Body of pancreas (tissue), 4 donors: Measurements from ENCODE around the gene KLK2. TPM values are rescaled to one million over a fixed set of nuclear protein-coding genes. Genes with fewer than 3 reads are reported as not detected.

Experiments
- ATAC-seq: fragments of 150-250 bp; one replicate; pipeline ENCODE4 v1.9.1; 2016
- DNase-seq, 4 donors: peaks; one replicate each; pipeline ENCODE4 v3.0.0-alpha.2; 2019
- H3K27ac ChIP-seq, 4 donors: fragments of 200-600 bp; sonication (generic); 1 replicate in 3 of 4; 2 replicates in 1 of 4; pipeline versions ENCODE4 v1.5.1 to v1.6.1; 2016 to 2019; ENCODE audit warnings: mild to moderate bottlenecking in 1 of 4, mixed read lengths in 1 of 4, moderate library complexity in 1 of 4
- H3K27me3 ChIP-seq, 2 donors: fragments of 200-600 bp; sonication (generic); one replicate each; pipeline ENCODE4 v1.6.0; 2016; ENCODE audit warnings: mild to moderate bottlenecking in 1 of 2
- H3K36me3 ChIP-seq, 2 donors: fragments of 200-600 bp; sonication (generic); replicated peaks in 1 of 2; 2 replicates each; pipeline ENCODE4 v1.5.1; 2016; ENCODE audit warnings: low read depth in 2 of 2; ENCODE audit not compliant: insufficient read depth in 1 of 2
- H3K4me1 ChIP-seq: fragments of 200-600 bp; sonication (generic); one replicate; pipeline ENCODE4 v1.6.0; 2016
- H3K4me3 ChIP-seq, 2 donors: fragments of 200-600 bp; sonication (generic); 1 replicate in 1 of 2; 2 replicates in 1 of 2; pipeline ENCODE4 v1.5.1; 2016 to 2019
- H3K9me3 ChIP-seq, 3 donors: fragments of 200-600 bp; sonication (generic); 1 replicate in 2 of 3; 2 replicates in 1 of 3; pipeline ENCODE4 v1.5.1; 2016
- CTCF ChIP-seq, 7 experiments: fragments of 450-650 bp in 4 of 7; fragments of 200-600 bp in 3 of 7; sonication (generic) in 3 of 7; IDR thresholded peaks; one replicate each; pipeline ENCODE4 v1.5.1; 2016 to 2019; ENCODE audit warnings: antibody characterized with exemption in 7 of 7
- POLR2A ChIP-seq, 3 donors: fragments of 450-650 bp; IDR thresholded peaks; one replicate each; pipeline ENCODE4 v1.6.1; 2016; ENCODE audit warnings: antibody characterized with exemption in 3 of 3, mild to moderate bottlenecking in 2 of 3
- WGBS, 2 donors: methylation state at CpG; one replicate each; pipeline ENCODE4 v1.1.5; 2017; 5-methylcytosine and 5-hydroxymethylcytosine counted together
- intact Hi-C: fragments of 100-400 bp; cut with DNase I; formaldehyde crosslinking; loops from one replicate; pipeline ENCODE4 v1.15.1; 2023
- total RNA-seq, 2 donors: library from RNA; depleted of rRNA; stranded (reverse); fragments of >200 nt; gene quantifications; one replicate each; pipeline ENCODE4 v1.1.0, GENCODE V29; 2016

KLK2 gene
- total RNA-seq, 2 donors from 2014 or later = not detected

GRCh38 chr19:50843205-50843604, 30.0 kb upstream of the KLK2 start:
- 89 to 90% methylated on average over 2 of the region's 2 CpGs for WGBS, 2 donors
- peaks cover 0 to 10% (median 0%) of the 10 kb centered on the region in 3 donors for H3K9me3 ChIP-seq
- H3K4me3 ChIP-seq = no peak overlapping the region
- intact Hi-C loops = no loop called here
- ATAC-seq (no peak), DNase-seq (no peak)
- H3K27ac ChIP-seq = no peak overlapping the region
- no peak for TF ChIP-seq CTCF (IDR thresholded peaks at IDR 0.05)
- no peak for TF ChIP-seq POLR2A (IDR thresholded peaks at IDR 0.05)
- no peaks in the 10 kb centered on the region for H3K4me1 ChIP-seq
- no peaks in the 10 kb centered on the region for H3K36me3 ChIP-seq
- no peaks in the 10 kb centered on the region for H3K27me3 ChIP-seq

- Histone ChIP-seq H3K36me3 (no peaks in the 10 kb centered on the region), H3K27ac (no peak overlapping the region), H3K9me3 (peaks cover 0 to 10% (median 0%) of the 10 kb centered on the region in 3 donors), H3K4me1 (no peaks in the 10 kb centered on the region), H3K27me3 (no peaks in the 10 kb centered on the region), H3K4me3 (no peak overlapping the region)
- intact Hi-C loops = no loop called here
- TF ChIP-seq CTCF (IDR thresholded peaks at IDR 0.05) (no peak), POLR2A (IDR thresholded peaks at IDR 0.05) (no peak)
- 63 to 67% methylated on average over 6 to 7 of the region's 7 CpGs for WGBS, 2 donors
- DNase-seq = no peak
- ATAC-seq = no peak
Observed at GRCh38 chr19:50843701-50844221, 29.5 kb upstream of the KLK2 start.

GRCh38 chr19:50844296-50844935, 28.8 kb upstream of the KLK2 start:
- H3K4me3 ChIP-seq = no peak overlapping the region
- ATAC-seq = no peak
- no peak for TF ChIP-seq CTCF (IDR thresholded peaks at IDR 0.05)
- no peak for TF ChIP-seq POLR2A (IDR thresholded peaks at IDR 0.05)
- DNase-seq = no peak
- WGBS, 2 donors = 62 to 80% methylated on average over 8 of the region's 8 CpGs
- H3K9me3 ChIP-seq = peaks cover 0 to 10% (median 0%) of the 10 kb centered on the region in 3 donors
- H3K27me3 ChIP-seq = no peaks in the 10 kb centered on the region
- no peaks in the 10 kb centered on the region for H3K4me1 ChIP-seq
- no peaks in the 10 kb centered on the region for H3K36me3 ChIP-seq
- no peak overlapping the region for H3K27ac ChIP-seq
- intact Hi-C loops = no loop called here

GRCh38 chr19:50850738-50851137, 22.5 kb upstream of the KLK2 start:
- Histone ChIP-seq H3K27ac (no peak overlapping the region), H3K4me3 (no peak overlapping the region), H3K36me3 (no peaks in the 10 kb centered on the region), H3K9me3 (no peaks in the 10 kb centered on the region), H3K27me3 (no peaks in the 10 kb centered on the region), H3K4me1 (no peaks in the 10 kb centered on the region)
- DNase-seq (no peak), ATAC-seq (no peak)
- 32 to 40% methylated on average over 3 of the region's 3 CpGs for WGBS, 2 donors
- TF ChIP-seq CTCF (IDR thresholded peaks at IDR 0.05) (no peak), POLR2A (IDR thresholded peaks at IDR 0.05) (no peak)
- intact Hi-C loops = no loop called here

- 76% methylated on average over 4 of the region's 4 CpGs; no CpG with 5 or more reads in 1 of the 2 donors for WGBS, 2 donors
- Histone ChIP-seq H3K9me3 (no peaks in the 10 kb centered on the region), H3K27me3 (no peaks in the 10 kb centered on the region), H3K4me3 (no peak overlapping the region), H3K4me1 (no peaks in the 10 kb centered on the region), H3K36me3 (no peaks in the 10 kb centered on the region), H3K27ac (no peak overlapping the region)
- no peak for DNase-seq
- intact Hi-C loops = no loop called here
- no peak for ATAC-seq
- TF ChIP-seq POLR2A (IDR thresholded peaks at IDR 0.05) (no peak), CTCF (IDR thresholded peaks at IDR 0.05) (no peak)
Observed at GRCh38 chr19:50851620-50852019, 21.6 kb upstream of the KLK2 start.
